HG02610 (cell line): ENCODE measurements around the gene NEXN.

ENCODE experiments used
- ATAC-seq: cut with Tn5 transposase; IDR thresholded peaks from one replicate; pipeline ENCODE4 v1.9.1; 2021; ENCODE audit warnings: mild to moderate bottlenecking, moderate library complexity; ENCODE audit not compliant: unreplicated experiment

The NEXN gene

GRCh38 chr1:77888081-77888780 is at the start of gene NEXN:
Gene NEXN (plus strand): TSS chr1:77888624. CDS start chr1:77916107, 27,483 bp downstream.
- peak; percentile 19 for ATAC-seq

- ATAC-seq, result no peak
Observed at GRCh38 chr1:77841574-77841973, 46.9 kb upstream of the NEXN start.

- ATAC-seq, result no peak
Observed at GRCh38 chr1:77845951-77846350, 42.5 kb upstream of the NEXN start.

GRCh38 chr1:77846966-77847365 is 41.5 kb upstream of the NEXN start:
- no peak for ATAC-seq

GRCh38 chr1:77847621-77848080 is 40.8 kb upstream of the NEXN start:
- peak; percentile 74 for ATAC-seq

- ATAC-seq, result no peak
Observed at GRCh38 chr1:77850082-77850481, 38.3 kb upstream of the NEXN start.

- no peak for ATAC-seq
Observed at GRCh38 chr1:77857552-77857951, 30.9 kb upstream of the NEXN start.

- no peak for ATAC-seq
Observed at GRCh38 chr1:77858725-77859124, 29.7 kb upstream of the NEXN start.

- no peak for ATAC-seq
Observed at GRCh38 chr1:77859248-77859647, 29.2 kb upstream of the NEXN start.

GRCh38 chr1:77866296-77866695 is 22.1 kb upstream of the NEXN start:
- no peak for ATAC-seq

GRCh38 chr1:77872645-77873044 is 15.8 kb upstream of the NEXN start:
- ATAC-seq, result no peak

GRCh38 chr1:77873461-77873860 is 15.0 kb upstream of the NEXN start:
- ATAC-seq, result no peak

- no peak for ATAC-seq
Observed at GRCh38 chr1:77874804-77875445, 13.5 kb upstream of the NEXN start.

GRCh38 chr1:77876884-77877283 is 11.5 kb upstream of the NEXN start:
- ATAC-seq, result no peak

GRCh38 chr1:77881061-77881460 is 7.4 kb upstream of the NEXN start:
- ATAC-seq, result no peak

- ATAC-seq, result no peak
Observed at GRCh38 chr1:77882411-77882810, 6.0 kb upstream of the NEXN start.

GRCh38 chr1:77888781-77889642 is 588 bp downstream of the NEXN start:
- ATAC-seq, result peak; percentile 59

- ATAC-seq, result no peak
Observed at GRCh38 chr1:77889671-77890070, 1.2 kb downstream of the NEXN start.

GRCh38 chr1:77891200-77891599 is 2.8 kb downstream of the NEXN start:
- no peak for ATAC-seq

GRCh38 chr1:77899647-77900320 is 11.4 kb downstream of the NEXN start:
- ATAC-seq, result no peak

- ATAC-seq, result no peak
Observed at GRCh38 chr1:77900687-77901293, 12.4 kb downstream of the NEXN start.
